GM18508 (cell line): ENCODE data around the gene RRAGC.

Experiments
- ATAC-seq: cut with Tn5 transposase; IDR thresholded peaks from one replicate; pipeline ENCODE4 v1.9.1; 2021; ENCODE audit warnings: moderate number of reproducible peaks; ENCODE audit not compliant: insufficient read depth, unreplicated experiment

RRAGC gene

DNA sequence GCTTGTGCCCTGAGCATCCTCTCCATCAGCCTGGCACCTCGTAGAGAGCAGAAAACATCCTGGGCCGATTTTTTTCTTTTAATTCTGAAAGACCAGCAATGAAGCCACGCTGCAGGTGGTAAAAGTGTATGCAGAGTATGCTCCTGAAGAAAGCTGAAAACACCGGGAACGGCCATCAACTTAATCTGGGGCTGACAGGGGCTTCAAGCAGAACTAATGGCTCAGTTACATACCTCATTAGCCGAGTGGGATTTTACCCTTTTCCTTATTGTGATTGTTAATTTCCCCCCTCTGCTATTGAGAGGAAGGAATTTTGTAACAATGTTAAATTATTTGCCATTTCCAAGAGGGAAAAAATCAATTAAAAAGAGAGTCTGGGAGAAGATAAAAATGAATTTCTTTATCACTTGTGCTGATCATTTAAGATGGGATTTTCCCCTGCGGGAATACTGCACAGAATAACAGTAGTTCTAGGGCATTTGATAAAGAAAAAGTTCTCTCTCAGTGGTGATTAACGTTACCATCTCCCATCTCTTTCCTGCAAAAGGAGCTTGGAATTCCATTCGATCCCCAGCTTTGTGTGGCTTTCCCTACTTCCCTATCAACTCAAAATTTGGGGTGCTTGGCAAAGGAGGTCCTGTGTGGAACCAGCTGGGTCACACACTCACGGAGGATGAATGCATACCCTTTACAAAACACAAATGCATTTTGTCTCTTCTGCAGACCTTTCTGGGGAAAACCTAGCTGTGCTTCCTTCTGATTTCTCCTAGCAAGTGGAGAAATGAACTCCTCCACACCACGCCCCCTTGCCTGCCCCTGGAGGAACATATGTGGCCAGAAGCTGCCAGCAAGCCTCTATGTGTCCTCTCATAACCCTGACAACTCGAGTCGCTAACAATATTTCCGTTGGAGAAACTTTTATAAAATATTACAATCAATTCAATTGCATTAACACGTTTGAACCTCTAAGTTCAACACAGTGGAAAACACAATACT, 70.9 kb downstream of the RRAGC start:
- no peak for ATAC-seq
